Loucy (cell line): Measurements from ENCODE around the gene THY1.

Experiments used
- H2AFZ ChIP-seq: fragments of 200-600 bp; sonication (generic); 2 replicates; pipeline ENCODE4 v1.6.0; 2016; ENCODE audit warnings: antibody characterized with exemption, mild to moderate bottlenecking, low read length, moderate library complexity
- H3F3A ChIP-seq: fragments of 200-600 bp; 2 replicates; pipeline ENCODE4 v1.6.0; 2016; ENCODE audit warnings: antibody characterized with exemption, low read depth, mild to moderate bottlenecking
- H3K27me3 ChIP-seq: fragments of 200-600 bp; sonication (generic); 2 replicates; pipeline ENCODE4 v1.6.1; 2014; ENCODE audit warnings: low read length, mild to moderate bottlenecking; ENCODE audit not compliant: insufficient read depth, poor library complexity, severe bottlenecking
- H3K36me3 ChIP-seq: fragments of 200-600 bp; sonication (generic); 2 replicates; pipeline ENCODE4 v1.6.1; 2016; ENCODE audit warnings: low read length; ENCODE audit not compliant: insufficient read depth
- H3K4me1 ChIP-seq: fragments of 200-600 bp; sonication (generic); 2 replicates; pipeline ENCODE4 v1.5.1; 2014; ENCODE audit warnings: low read length, mild to moderate bottlenecking; ENCODE audit not compliant: insufficient read depth, poor library complexity, severe bottlenecking
- H3K4me2 ChIP-seq: fragments of 200-600 bp; sonication (generic); 2 replicates; pipeline ENCODE4 v1.6.0; 2014; ENCODE audit warnings: antibody characterized with exemption, low read length, low read depth, mild to moderate bottlenecking; ENCODE audit not compliant: poor library complexity, severe bottlenecking
- H3K4me3 ChIP-seq: fragments of 200-600 bp; sonication (generic); 2 replicates; pipeline ENCODE4 v1.5.1; 2014; ENCODE audit warnings: low read length, mild to moderate bottlenecking, mixed read lengths; ENCODE audit not compliant: poor library complexity, severe bottlenecking
- H3K79me2 ChIP-seq: fragments of 200-600 bp; sonication (generic); 2 replicates; pipeline ENCODE4 v1.6.1; 2014; ENCODE audit warnings: low read length; ENCODE audit not compliant: insufficient read depth
- H3K9ac ChIP-seq: fragments of 200-600 bp; sonication (generic); 2 replicates; pipeline ENCODE4 v1.6.0; 2014; ENCODE audit warnings: mild to moderate bottlenecking, low read depth, low read length, moderate library complexity; ENCODE audit not compliant: poor library complexity, severe bottlenecking
- H3K9me2 ChIP-seq: fragments of 200-600 bp; sonication (generic); replicated peaks from 2 replicates; pipeline ENCODE4 v1.6.1; 2016; ENCODE audit warnings: low read depth, low read length, mixed read lengths
- H3K9me3 ChIP-seq: fragments of 200-600 bp; sonication (generic); 2 replicates; pipeline ENCODE4 v1.6.1; 2014; ENCODE audit warnings: mild to moderate bottlenecking, antibody characterized with exemption, low read length, low read depth; ENCODE audit not compliant: insufficient read depth
- H4K20me1 ChIP-seq: fragments of 200-600 bp; sonication (generic); 2 replicates; pipeline ENCODE4 v1.6.0; 2014; ENCODE audit warnings: antibody characterized with exemption, low read length, mild to moderate bottlenecking; ENCODE audit not compliant: insufficient read depth, poor library complexity, severe bottlenecking
- EZH2phosphoT487 ChIP-seq: fragments of 200-600 bp; IDR thresholded peaks from 2 replicates; pipeline ENCODE4 v1.6.1; 2018; ENCODE audit warnings: antibody characterized with exemption, mild to moderate bottlenecking, moderate library complexity, borderline replicate concordance
- TF ChIP-seq, protein P1 (sequence below): fragments of 200-600 bp; sonication (generic); conservative IDR thresholded peaks from 2 replicates; pipeline ENCODE4 v1.5.1; 2014; ENCODE audit warnings: mild to moderate bottlenecking, antibody characterized with exemption, low read length

The THY1 gene

DNA sequence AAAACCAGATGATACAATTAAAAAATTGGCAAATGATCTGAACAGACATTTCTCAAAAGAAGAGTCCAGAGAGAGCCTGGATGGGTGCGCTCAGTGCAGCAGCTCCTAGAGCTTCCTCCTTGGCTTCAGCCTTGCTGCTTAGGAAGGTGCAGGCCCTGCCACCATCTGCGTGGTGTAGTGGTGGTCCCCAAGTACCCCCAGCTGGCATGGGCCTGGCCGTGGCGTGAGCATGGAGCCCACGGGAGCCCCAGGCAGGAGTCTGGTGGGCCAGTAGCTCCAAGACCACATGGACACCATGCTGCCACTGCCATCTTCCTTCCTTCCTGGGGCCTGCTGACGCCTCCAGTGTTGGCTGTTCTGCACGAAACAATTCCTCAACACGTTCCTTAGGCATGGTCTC is 20.5 kb downstream of the THY1 start:
- Histone ChIP-seq H3K36me3 (no peaks in the 10 kb centered on the region), H3K27me3 (peaks cover 5% of the 10 kb centered on the region), H3K79me2 (no peaks in the 10 kb centered on the region), H4K20me1 (no peaks in the 10 kb centered on the region), H3F3A (no peaks in the 10 kb centered on the region), H3K9me2 (no peaks in the 10 kb centered on the region), H3K4me2 (no peak overlapping the region), H3K9me3 (peaks cover 8% of the 10 kb centered on the region; the same call in 1 of the 2 replicates), H2AFZ (no peak overlapping the region), H3K4me3 (no peak overlapping the region), H3K9ac (no peak overlapping the region), H3K4me1 (no peaks in the 10 kb centered on the region)
- TF ChIP-seq, protein P1, sequence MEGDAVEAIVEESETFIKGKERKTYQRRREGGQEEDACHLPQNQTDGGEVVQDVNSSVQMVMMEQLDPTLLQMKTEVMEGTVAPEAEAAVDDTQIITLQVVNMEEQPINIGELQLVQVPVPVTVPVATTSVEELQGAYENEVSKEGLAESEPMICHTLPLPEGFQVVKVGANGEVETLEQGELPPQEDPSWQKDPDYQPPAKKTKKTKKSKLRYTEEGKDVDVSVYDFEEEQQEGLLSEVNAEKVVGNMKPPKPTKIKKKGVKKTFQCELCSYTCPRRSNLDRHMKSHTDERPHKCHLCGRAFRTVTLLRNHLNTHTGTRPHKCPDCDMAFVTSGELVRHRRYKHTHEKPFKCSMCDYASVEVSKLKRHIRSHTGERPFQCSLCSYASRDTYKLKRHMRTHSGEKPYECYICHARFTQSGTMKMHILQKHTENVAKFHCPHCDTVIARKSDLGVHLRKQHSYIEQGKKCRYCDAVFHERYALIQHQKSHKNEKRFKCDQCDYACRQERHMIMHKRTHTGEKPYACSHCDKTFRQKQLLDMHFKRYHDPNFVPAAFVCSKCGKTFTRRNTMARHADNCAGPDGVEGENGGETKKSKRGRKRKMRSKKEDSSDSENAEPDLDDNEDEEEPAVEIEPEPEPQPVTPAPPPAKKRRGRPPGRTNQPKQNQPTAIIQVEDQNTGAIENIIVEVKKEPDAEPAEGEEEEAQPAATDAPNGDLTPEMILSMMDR: no peak
- no peak for TF ChIP-seq EZH2phosphoT487

DNA sequence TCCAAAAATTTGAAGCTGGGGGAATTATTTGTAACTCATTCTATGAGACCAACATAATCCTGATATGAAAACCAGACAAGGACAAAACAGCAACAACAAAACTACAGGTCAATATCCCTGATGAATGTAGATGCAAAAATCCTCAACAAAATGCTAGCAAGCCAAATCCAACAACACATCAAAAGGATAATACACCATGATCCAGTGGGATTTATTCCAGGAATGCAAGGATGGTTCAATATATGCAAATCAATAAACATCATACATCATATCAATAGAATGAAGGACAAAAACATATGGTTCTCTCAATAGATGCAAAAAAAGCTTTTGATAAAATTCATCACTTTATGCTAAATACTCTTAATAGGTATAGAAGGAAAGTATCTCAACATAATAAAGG is 22.1 kb downstream of the THY1 start:
- Histone ChIP-seq H2AFZ (no peak overlapping the region), H3F3A (no peaks in the 10 kb centered on the region), H3K4me1 (no peaks in the 10 kb centered on the region), H3K79me2 (no peaks in the 10 kb centered on the region), H3K27me3 (peaks cover 5% of the 10 kb centered on the region), H4K20me1 (no peaks in the 10 kb centered on the region), H3K4me2 (no peak overlapping the region), H3K36me3 (no peaks in the 10 kb centered on the region), H3K9me2 (no peaks in the 10 kb centered on the region), H3K9ac (no peak overlapping the region), H3K4me3 (no peak overlapping the region), H3K9me3 (peaks cover 8% of the 10 kb centered on the region; the same call in 1 of the 2 replicates)
- TF ChIP-seq, protein P1: no peak
- TF ChIP-seq EZH2phosphoT487: no peak

- Histone ChIP-seq H3F3A (no peaks in the 10 kb centered on the region), H3K27me3 (peaks cover 5% of the 10 kb centered on the region), H4K20me1 (no peaks in the 10 kb centered on the region), H3K4me1 (no peaks in the 10 kb centered on the region), H2AFZ (no peak overlapping the region), H3K4me3 (no peak overlapping the region), H3K9ac (no peak overlapping the region), H3K4me2 (no peak overlapping the region), H3K9me3 (peaks cover 8% of the 10 kb centered on the region; the same call in 1 of the 2 replicates), H3K9me2 (no peaks in the 10 kb centered on the region), H3K36me3 (no peaks in the 10 kb centered on the region), H3K79me2 (no peaks in the 10 kb centered on the region)
- no peak for TF ChIP-seq EZH2phosphoT487
- TF ChIP-seq, protein P1: no peak
Observed at GRCh38 chr11:119397740-119398139, 25.2 kb downstream of the THY1 start.
